Right renal pelvis (tissue), 4 donors: ENCODE measurements around the gene MYO9A. TPM values are rescaled to one million over a fixed set of nuclear protein-coding genes. Genes with fewer than 3 reads are reported as not detected.
A peak's percentile ranks its signal among the peaks of the same experiment; 100 is the strongest.

Source experiments
- DNase-seq, 4 donors: peaks; one replicate each; pipeline ENCODE4 v3.0.0-alpha.2; 2013; ENCODE audit warnings: low read depth in 4 of 4, low spot score in 3 of 4, missing footprints in 1 of 4
- polyA plus RNA-seq, 4 donors: library from polyadenylated mRNA; unstranded; fragments of 120-200 nt; gene quantifications; one replicate each; pipeline ENCODE4 v1.2.1, GENCODE V29; 2013; ENCODE audit not compliant: insufficient read length in 4 of 4

MYO9A gene, protein sequence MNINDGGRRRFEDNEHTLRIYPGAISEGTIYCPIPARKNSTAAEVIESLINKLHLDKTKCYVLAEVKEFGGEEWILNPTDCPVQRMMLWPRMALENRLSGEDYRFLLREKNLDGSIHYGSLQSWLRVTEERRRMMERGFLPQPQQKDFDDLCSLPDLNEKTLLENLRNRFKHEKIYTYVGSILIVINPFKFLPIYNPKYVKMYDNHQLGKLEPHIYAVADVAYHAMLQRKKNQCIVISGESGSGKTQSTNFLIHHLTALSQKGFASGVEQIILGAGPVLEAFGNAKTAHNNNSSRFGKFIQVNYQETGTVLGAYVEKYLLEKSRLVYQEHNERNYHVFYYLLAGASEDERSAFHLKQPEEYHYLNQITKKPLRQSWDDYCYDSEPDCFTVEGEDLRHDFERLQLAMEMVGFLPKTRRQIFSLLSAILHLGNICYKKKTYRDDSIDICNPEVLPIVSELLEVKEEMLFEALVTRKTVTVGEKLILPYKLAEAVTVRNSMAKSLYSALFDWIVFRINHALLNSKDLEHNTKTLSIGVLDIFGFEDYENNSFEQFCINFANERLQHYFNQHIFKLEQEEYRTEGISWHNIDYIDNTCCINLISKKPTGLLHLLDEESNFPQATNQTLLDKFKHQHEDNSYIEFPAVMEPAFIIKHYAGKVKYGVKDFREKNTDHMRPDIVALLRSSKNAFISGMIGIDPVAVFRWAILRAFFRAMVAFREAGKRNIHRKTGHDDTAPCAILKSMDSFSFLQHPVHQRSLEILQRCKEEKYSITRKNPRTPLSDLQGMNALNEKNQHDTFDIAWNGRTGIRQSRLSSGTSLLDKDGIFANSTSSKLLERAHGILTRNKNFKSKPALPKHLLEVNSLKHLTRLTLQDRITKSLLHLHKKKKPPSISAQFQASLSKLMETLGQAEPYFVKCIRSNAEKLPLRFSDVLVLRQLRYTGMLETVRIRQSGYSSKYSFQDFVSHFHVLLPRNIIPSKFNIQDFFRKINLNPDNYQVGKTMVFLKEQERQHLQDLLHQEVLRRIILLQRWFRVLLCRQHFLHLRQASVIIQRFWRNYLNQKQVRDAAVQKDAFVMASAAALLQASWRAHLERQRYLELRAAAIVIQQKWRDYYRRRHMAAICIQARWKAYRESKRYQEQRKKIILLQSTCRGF (N-terminal part only)
- 10 to 100 TPM; 32.4 to 36.6 (median 33.4) TPM for polyA plus RNA-seq

DNA sequence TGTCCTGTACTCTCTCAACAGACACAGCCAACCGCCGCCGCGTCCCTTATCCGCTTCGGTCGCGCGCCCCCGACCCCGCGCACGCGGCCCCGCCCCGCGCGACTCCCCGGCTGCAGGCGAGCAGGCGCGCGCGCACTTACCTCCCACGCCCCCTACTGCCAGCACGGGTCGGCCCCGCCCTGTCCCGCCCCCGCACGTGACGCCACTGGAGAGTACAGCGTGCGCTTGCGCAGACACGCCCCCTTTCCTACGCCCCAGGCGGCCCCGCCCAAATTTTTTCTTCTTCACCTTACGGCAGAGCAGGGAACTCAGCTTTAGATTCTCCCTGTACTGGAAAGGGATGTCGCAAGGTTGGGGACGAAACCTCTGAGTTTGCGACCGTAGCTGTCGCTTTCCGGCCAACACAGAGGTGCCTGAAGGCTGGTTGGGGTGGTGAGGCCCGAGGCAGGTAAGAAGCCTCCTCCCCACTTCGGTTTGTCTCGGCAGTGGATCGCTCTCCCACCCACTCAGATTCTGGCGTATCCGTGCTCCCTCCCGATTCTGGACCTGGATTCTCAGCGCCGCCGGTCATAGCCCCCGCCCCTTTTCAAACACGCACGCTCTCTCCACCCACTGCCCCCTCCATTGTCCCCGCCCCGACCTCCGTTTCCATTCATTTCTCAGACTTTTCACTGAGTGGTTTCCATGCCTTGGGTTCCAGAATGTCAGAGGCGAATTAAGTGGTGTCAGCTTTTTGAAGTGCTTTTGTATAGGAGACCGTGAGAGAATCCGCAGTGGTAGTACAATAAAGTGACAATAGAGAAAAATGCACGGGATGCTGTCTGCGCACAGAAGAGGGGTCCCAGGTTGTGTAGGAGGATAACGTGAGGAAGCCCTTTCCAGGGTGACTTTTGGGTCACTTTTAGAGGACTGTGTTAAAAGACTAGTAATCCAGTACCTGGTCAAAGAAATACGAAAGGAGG, at the start of gene MYO9A, which contains the start of gene SENP8:
TSS of gene MYO9A (minus strand) at position 134 of the 962 bp plus-strand sequence. CDS start 71,587 bp downstream, outside the sequence.
TSS of gene SENP8 (plus strand) at position 387 of the 962 bp plus-strand sequence. CDS start 21,221 bp downstream, outside the sequence.
- peak; percentile 95 to 98 (median 96) for DNase-seq

GRCh38 chr15:72167445-72167844, 49.5 kb upstream of the MYO9A start:
- no peak for DNase-seq

DNA sequence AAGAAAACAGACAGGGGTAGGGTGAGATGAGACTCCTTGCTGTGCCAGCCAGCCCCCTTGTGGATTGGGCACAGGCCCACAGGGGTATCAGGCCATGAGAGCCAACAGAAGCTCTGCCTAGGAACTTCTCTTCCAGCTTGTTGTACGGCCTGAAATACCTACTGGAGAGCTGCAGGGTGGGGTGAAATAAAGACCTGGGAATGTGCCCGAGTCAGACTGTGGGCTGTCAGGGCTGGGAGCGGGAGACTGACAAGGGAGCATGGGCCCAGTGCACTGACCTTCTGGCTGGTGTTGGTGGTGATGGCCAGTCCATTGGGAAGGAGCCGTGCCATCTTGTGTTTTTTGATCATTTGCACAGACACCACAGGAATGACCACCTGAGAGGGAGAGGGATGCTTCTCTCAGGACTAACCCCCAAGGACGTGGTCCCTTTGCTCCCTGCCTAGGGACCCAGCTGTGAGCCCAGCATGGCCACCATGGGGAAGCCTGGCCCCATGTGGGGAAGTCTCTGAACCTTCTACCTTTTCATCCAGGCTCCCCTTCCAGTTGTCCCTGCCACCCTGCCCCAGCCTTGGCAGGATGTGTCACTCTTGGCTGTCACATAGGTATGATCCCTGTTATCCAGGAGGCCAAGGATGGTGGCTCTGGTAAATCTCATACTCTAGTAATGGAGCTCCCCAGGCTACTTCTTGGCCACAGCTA, 48.9 kb upstream of the MYO9A start:
- DNase-seq = no peak

DNA sequence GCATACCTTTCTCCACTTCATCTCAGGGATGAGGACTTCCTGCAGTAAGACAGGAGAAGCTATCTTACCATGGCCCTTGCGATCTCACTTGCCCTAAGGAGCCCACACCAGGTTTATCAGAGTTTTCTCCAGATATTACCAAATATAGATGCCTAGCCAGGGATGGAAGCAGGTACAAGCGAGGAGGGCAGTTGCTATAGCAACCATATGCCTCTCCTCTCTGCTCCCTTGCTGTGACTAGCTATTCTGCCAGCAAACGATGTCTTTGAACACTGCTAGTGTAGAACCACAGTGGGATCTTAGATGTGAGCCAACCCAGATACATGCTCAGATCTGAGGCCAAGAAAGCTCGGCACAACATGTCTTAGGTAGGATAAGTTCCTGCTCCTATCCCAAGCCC, 45.8 kb upstream of the MYO9A start:
- no peak for DNase-seq

GRCh38 chr15:72162569-72162968, 44.6 kb upstream of the MYO9A start:
- no peak for DNase-seq

GRCh38 chr15:72161361-72162132, 43.6 kb upstream of the MYO9A start:
- no peak for DNase-seq

GRCh38 chr15:72160696-72161245, 42.8 kb upstream of the MYO9A start:
- DNase-seq = no peak

DNA sequence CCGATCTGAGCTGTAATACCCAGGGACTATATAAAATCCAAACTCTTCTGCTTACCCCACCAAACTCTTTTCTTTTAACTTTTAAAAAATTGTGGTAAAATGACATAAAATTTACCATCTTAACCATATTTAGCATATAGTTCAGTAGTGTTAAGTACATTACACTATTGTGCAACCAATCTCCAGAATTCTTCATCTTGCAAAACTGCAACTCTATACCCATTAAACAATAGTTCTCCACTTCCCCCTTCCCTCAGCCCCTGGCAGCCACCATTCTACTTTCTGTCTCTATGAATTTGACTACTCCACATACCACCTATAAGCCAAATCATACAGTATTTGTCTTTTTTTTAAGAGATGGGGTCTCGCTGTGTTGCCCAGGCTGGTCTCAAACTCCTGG, 39.0 kb upstream of the MYO9A start:
- no peak for DNase-seq

DNA sequence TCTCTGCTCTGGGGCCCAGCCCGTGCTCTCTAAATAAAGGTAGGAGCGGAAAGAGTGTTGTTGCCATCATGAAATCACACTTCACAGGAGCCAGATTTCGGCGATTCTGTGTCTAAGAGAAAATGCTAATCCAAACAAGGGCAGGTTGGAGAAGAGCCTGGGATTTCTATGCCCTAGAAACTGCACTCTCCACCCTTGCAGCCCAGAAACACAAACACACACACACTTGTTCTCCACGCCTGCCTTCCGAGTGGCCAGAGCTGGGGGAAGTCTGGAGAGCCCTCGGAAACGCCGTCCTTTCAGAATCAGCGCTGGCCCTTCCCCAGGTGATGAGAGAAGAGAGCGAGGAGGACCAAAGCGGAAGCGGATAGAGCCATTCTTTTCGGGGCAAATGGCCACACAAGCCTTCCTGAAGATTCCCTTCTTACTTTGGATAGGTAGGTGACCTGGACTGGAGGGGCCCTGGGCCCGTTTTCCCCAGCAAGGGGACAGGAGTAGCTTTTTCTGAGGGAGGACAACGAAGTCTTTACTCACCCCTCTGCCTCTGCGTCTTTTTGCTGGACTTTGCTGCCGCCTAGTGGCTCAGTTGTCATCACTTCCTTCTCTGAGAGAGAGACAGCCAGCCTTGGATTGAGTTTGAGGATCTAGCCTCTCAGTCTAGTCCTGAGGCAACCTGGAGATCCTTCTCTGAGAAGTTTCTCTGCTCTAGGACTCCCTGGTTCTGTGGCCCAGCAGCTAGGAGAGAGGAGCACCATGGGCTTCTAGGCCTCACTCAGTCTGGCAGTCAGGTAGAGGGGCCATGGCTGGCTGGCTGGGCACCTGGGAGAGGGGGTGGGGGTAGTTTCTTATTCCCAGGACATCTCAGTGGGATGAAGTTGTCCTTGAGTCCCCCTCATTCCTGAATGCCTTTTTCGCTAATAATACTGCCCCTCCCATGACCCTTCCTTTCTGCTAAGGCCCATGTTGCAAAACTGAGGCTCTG, 38.0 kb upstream of the MYO9A start:
- peak; percentile 82 to 86 (median 83) for DNase-seq

DNA sequence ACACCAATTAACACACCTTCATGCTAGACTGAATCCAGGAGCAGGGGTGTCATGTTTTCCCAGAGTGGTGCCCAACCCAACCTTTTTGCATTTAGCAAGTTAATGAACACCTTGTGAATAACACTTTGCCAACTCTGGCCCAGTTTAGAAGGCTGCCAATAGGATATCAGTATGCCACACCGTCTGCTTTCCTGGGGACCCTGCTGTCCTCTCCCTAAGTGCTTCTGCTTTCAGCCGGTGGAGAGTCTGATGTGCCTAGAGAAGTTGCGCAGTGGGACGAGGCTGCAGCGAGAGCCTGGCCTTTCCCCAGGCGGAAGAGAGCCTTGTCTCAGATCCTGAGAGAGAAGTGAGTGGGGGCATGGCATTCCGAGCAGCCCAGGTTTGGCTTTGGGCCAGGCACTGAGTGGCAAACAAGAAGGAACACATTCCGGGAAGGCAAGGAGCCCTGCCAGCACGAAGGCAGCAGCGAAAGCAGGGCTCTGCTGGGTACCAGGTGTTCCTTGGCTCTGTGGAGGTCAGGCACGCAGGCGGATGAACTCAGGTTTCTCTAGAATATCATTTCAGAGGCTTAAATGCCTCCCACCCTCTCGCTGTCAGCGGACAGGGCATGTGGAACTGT, 37.2 kb upstream of the MYO9A start:
- DNase-seq = peak; percentile 71 to 82 (median 78)

DNA sequence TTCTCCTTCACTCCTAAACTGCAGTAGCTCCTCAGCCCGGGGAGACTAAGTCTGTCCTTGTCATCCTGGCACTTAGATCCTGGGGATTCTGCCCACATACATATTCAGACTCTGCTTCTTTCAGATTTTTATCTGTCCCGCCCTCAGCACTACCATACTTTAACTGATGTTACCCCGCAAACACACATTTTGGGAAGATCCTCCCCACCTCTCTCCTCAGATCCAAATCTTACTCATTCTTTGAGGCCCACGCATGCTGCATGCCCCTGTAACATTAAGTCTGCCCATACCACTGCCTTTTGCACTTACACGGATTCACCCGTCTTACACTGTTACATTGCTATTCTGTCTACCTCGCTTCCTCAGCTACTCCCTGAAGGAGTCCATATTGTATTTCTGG, 36.4 kb upstream of the MYO9A start:
- DNase-seq = no peak

GRCh38 chr15:72153269-72154000, 35.5 kb upstream of the MYO9A start:
- DNase-seq = no peak

DNA sequence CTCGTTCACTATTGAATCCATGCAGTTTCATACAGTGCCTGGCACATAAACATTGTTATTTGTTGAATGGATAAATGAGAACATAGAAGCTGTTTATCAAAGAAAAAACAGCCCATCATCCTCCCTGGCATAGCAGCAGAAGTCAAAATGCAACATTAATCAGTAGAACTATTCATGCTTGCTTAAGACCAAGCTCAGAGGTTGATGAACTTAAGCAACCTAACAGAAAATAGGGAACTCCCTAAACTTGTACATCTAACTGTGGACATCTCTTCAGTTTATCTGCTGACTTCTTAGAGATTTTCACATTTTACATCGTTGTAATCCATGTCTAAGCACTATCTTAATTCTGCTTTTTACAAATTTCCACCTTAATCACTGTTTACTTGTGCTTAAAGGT, 29.5 kb upstream of the MYO9A start:
- DNase-seq = no peak

DNA sequence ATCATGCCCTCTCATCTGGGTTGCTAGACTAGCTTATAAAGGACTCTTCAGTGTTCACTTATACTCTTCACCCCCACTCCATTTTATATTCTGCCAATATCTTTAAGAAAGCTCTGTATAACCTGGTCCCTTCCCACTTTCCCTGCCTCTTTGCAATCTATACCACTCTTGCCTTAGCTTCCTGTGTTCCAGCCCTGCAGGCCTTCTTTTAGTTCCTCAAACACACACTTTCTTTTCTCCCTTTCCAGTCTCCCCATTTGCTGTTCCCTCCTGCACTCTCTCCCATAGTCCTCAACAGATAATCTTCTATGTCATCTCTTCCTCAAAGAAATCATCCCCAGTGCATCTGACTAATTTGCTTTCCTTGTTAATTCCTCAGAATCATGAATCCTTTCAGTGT, 29.0 kb upstream of the MYO9A start:
- DNase-seq = no peak

DNA sequence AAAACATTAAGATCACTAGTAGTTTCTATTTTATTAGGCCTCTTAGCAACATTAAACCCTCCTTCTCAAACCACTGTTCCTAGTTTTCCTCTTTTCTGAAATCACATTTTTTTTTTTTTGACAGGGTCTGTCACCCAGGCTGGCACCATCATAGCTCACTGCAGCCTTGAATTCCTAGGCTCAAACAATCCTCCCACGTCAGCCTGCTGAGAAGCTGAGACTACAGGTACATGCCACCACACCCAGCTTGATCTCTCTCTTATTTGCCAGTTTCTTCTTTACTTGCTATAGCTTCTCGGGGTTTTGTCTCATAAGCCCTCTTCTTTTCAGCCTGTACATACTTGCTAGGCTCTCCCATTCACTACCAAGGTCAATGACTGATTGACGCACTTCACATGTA, 28.3 kb upstream of the MYO9A start:
- no peak for DNase-seq
